Endothelial cell of umbilical vein (primary cell): ENCODE results near the gene MTCH1.

ENCODE experiments used
- EZH2 ChIP-seq: IDR thresholded peaks from 2 replicates; pipeline ENCODE4 v1.6.1; 2012; ENCODE audit warnings: borderline replicate concordance, low read depth, mild to moderate bottlenecking, moderate library complexity, low read length, inconsistent platforms; ENCODE audit not compliant: severe bottlenecking
- JUN ChIP-seq: IDR thresholded peaks from 2 replicates; pipeline ENCODE4 v1.6.1; 2011; ENCODE audit warnings: borderline replicate concordance, low read depth; ENCODE audit not compliant: insufficient read length, insufficient read depth
- MYC ChIP-seq: IDR thresholded peaks from one replicate; pipeline ENCODE4 v1.6.1; 2011; ENCODE audit warnings: mild to moderate bottlenecking, low read depth, low read length
- POLR2A ChIP-seq: IDR thresholded peaks from 2 replicates; pipeline ENCODE4 v1.6.1; 2012; ENCODE audit warnings: low read depth, mild to moderate bottlenecking, control low read depth, low read length
- POLR2AphosphoS5 ChIP-seq: IDR thresholded peaks from 2 replicates; pipeline ENCODE4 v1.6.1; 2012; ENCODE audit warnings: low read depth, mild to moderate bottlenecking, control low read depth, low read length, moderate library complexity; ENCODE audit not compliant: insufficient read depth
- TF ChIP-seq, protein P1 (sequence below), 2 donors: IDR thresholded peaks; 1 replicate in 1 of 2; 2 replicates in 1 of 2; pipeline ENCODE4 v1.5.1; 2011; ENCODE audit warnings: low read length in 2 of 2, mild to moderate bottlenecking in 2 of 2, moderate library complexity in 2 of 2, control low read depth in 1 of 2, inconsistent platforms in 1 of 2, low read depth in 1 of 2; ENCODE audit not compliant: insufficient read depth in 1 of 2; ENCODE audit errors: extremely low read depth in 1 of 2
- TF ChIP-seq, protein P2 (sequence below): IDR thresholded peaks from 2 replicates; pipeline ENCODE4 v1.6.1; 2011; ENCODE audit not compliant: insufficient read depth, insufficient read length

- TF ChIP-seq POLR2A (no peak), EZH2 (no peak), MYC (no peak), POLR2AphosphoS5 (no peak), JUN (no peak)
- TF ChIP-seq, protein P1, sequence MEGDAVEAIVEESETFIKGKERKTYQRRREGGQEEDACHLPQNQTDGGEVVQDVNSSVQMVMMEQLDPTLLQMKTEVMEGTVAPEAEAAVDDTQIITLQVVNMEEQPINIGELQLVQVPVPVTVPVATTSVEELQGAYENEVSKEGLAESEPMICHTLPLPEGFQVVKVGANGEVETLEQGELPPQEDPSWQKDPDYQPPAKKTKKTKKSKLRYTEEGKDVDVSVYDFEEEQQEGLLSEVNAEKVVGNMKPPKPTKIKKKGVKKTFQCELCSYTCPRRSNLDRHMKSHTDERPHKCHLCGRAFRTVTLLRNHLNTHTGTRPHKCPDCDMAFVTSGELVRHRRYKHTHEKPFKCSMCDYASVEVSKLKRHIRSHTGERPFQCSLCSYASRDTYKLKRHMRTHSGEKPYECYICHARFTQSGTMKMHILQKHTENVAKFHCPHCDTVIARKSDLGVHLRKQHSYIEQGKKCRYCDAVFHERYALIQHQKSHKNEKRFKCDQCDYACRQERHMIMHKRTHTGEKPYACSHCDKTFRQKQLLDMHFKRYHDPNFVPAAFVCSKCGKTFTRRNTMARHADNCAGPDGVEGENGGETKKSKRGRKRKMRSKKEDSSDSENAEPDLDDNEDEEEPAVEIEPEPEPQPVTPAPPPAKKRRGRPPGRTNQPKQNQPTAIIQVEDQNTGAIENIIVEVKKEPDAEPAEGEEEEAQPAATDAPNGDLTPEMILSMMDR (IDR thresholded peaks at IDR 0.05; ENCODE audit: extremely low read depth in 1 of 2, insufficient read depth in 1 of 2, low read depth in 1 of 2, low read length in 2 of 2): no peak
- TF ChIP-seq, protein P2, sequence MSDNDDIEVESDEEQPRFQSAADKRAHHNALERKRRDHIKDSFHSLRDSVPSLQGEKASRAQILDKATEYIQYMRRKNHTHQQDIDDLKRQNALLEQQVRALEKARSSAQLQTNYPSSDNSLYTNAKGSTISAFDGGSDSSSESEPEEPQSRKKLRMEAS: no peak
Measured at GRCh38 chr6:36964349-36964748, 21.6 kb downstream of the MTCH1 start.
